HTERT RPE-1 (cell line): ENCODE measurements around the gene BTN1A1.
"Not testable (repeated sequence)": the region's sequence is repeated elsewhere in the genome, so short reads cannot be mapped to it uniquely, and the experiment has no call there.

Source experiments
- in situ Hi-C: fragments of 300-500 bp; cut with MboI; formaldehyde crosslinking; loops from 4 replicates; pipeline ENCODE4 v1.14.3; 2020; ENCODE audit warnings: low sequenced_read_pairs

BTN1A1 gene

DNA sequence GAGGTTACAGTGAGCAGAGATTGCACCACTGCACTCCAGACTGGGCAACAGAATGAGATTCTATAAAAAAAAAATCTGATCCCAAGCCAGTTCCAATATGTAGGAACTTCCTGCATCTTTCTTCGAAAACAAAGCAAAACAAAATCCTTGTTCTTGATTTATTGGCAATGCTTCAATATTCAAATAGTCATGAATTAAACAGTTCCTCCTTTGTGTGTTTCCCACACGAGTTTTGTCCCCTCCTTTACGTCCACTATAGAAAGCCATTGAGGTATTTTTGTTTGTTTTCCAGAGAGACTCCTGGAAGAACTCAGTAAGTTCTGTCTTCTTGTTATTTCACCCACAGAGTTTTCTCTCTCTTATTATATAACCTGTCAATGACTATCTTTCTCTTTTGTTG lies 7.6 kb downstream of the BTN1A1 start:
- in situ Hi-C loops: no loop called here

- in situ Hi-C loops: not testable (repeated sequence)
Measured at GRCh38 chr6:26511033-26511432, 10.9 kb downstream of the BTN1A1 start.

DNA sequence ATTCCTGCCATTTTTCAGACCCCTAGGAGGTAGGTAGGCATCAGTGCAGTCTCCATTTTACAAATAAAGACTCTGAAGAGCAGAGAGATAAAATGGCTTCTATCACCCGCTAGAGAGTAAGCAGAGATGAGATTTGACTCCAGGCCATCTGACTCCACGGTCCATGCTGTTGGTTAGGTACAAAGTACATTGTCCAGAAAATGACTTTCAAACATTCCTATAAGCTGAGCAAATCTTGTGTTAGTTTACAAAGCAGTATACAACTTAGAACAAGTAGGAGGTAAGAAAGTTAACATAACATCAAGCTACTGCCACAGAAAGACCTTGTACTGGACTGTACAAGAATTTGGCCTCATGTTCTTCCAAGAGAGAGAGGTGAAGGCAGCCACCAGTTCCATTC lies 14.9 kb downstream of the BTN1A1 start:
- in situ Hi-C loops: no loop called here

GRCh38 chr6:26516481-26517427 lies 16.7 kb downstream of the BTN1A1 start:
- in situ Hi-C loops: no loop called here

DNA sequence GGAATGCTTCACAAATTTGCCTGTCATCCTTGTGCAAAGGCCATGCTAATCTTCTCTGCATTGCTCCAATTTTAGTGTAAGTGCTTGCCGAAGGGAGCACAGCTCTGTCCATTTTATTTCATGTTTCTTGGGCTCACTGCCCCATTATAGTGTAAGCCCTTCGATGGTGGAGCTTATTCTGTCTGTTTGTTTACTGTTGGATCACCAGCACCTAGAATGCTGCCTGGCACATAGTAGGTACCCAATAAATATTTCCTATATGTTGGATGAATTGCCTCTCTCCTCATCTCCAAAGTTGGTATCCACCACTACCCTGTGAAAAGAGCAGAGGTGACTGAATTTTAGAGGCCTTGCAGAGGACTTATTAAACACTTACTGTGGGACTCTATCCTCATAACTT lies 19.3 kb downstream of the BTN1A1 start:
- in situ Hi-C loops: no loop called here

GRCh38 chr6:26520237-26520849 lies 20.2 kb downstream of the BTN1A1 start:
- in situ Hi-C loops: no loop called here

GRCh38 chr6:26520850-26521599 lies 20.9 kb downstream of the BTN1A1 start:
- in situ Hi-C loops: no loop called here

DNA sequence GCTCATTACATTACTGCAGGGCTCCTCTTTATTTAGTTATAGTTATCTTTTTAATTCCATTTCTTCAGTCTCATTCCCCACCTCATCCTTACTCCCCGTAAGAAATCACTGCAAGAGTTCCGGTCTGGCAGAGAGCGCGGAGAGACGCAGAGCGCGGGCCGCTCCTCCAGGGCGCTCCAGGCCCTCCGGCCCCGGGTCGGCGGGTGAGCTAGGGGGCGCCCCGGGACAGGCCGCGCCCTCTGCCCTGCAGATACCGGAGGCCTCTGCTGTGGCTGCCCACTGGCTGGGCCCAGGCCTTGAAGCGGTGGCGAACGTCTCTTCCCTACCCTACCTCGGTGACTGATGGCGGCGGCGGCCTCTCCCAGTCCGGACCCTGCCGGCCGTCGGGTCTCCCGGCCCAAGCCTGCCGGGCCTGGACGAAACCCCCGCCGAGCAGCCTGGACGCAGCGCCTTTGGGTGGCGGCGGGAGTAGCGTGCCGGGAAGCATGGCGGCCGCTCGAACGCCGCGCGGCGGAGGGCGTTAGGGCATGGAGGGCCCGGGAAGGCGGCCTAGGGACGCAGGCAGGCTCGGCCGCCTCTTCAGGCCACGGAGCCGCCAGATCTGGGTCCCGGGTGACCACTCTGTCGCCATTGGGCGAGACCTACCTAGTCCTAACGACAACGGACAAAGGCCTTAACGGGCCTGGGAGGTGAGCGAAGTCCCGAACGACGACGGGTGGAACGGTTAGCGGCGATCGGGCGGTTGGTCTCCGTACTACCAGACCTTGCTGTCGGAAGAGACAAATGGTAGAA lies 21.7 kb downstream of the BTN1A1 start:
- in situ Hi-C loops: no loop called here

DNA sequence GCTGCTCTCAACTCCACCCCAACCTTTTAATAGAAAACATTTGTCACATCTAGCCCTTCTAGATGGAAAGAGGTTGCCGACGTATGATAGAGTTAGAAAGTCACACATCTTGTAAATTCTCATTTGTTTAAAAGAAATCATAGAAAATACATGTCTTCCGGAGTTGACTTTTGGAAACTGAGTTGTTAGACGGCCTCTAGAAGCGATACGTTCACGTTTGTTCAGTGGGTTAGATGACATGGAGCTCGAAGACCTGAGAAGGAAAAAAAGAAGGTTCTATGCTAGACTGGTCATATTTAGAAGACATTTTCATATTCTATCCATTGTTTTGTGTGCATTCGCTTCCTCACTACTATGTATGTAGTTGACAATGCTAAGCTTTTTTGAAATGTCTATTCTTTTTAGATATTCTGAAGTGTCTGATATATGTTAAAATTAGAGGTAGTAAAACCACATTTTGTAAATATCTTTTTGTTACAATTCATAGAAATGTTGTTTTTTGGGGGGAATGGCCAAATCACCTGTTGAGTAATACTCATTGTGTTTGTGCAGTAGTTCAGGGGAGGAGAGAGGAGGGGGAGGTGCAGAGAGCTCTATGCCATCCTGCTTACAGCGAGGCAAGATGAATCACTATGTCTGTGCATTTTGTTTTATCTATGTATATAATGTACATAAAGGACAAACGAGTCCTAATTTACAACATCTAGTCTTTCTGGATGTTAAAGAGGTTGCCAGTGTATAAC lies 22.6 kb downstream of the BTN1A1 start:
- in situ Hi-C loops: not testable (repeated sequence)

- in situ Hi-C loops: not testable (repeated sequence)
Measured at GRCh38 chr6:26524314-26524713, 24.2 kb downstream of the BTN1A1 start.

DNA sequence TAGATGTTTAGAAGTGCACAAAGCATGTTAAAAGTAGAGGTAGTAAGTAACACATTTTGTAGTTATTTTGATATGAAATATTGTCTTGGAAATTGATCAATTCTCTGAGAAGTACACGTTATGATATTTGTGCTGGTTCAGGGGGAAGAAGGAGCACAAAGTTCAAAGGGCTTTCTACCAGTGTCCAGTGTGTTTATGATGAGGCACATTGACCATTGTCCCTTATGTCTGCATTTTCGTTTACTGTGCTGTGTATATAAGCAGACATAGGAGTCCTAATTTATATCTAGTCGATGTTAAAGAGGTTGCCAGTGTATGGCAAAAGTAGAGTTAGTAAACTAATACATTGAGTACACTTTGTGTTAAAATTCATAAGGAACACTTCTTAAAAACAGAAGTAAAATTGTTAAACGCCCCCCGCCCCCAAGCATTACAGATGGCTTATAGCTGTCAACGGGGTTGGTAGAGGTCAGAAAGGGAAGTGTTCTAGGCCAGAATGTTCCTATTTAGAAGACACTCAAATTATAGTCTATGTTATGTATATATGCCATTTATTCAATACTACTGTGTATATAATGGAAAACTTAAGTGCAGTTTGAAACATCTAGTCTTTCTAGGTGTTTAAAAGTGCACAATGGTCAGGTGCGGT lies 24.7 kb downstream of the BTN1A1 start:
- in situ Hi-C loops: loop anchor here (25.0 kb wide), 1 partner anchor 188 kb away; no protein-coding TSS in a partner anchor

GRCh38 chr6:26525838-26526237 lies 25.7 kb downstream of the BTN1A1 start:
- in situ Hi-C loops: loop anchor here (25.0 kb wide), 1 partner anchor 189 kb away; no protein-coding TSS in a partner anchor

DNA sequence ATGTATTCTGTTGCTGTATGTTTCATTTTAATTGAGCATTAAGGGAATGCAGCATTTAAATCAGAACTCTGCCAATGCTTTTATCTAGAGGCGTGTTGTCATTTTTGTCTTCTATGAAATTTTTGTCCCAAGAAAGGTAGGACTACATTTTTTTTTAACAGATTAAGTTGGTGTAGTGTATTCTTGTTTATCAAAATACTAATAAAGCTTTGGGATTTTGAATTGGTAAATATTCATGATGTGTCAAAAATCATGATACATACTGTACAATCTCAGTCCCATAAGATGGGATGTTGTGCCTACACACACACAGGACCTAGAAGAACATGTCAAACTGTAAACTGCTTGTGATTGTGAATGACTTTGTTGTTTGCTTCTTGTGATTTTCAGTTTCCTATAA lies 26.8 kb downstream of the BTN1A1 start:
- in situ Hi-C loops: loop anchor here (25.0 kb wide), 1 partner anchor 190 kb away; no protein-coding TSS in a partner anchor

DNA sequence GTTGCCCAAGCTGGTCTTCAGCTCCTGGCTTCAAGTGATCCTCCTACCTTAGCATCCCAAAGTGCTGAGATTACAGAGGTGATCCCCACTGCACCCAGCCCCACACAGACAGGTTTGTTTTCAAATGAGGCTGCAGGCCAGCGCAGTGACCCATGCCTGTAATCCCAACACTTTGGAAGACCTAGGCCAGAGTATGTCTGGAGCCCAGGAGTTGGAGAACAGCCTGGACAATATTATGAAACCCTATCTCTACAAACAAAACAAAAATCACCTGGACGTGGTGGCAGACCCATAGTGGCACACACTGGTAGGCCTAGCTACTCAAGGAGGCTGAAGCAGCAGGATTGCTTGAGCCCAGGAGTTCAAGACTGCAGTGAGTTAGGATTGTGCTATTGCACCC lies 30.1 kb downstream of the BTN1A1 start:
- in situ Hi-C loops: loop anchor here (25.0 kb wide), 1 partner anchor 193 kb away; no protein-coding TSS in a partner anchor

GRCh38 chr6:26531897-26532296 lies 31.8 kb downstream of the BTN1A1 start:
- in situ Hi-C loops: loop anchor here (25.0 kb wide), 1 partner anchor 195 kb away; no protein-coding TSS in a partner anchor

DNA sequence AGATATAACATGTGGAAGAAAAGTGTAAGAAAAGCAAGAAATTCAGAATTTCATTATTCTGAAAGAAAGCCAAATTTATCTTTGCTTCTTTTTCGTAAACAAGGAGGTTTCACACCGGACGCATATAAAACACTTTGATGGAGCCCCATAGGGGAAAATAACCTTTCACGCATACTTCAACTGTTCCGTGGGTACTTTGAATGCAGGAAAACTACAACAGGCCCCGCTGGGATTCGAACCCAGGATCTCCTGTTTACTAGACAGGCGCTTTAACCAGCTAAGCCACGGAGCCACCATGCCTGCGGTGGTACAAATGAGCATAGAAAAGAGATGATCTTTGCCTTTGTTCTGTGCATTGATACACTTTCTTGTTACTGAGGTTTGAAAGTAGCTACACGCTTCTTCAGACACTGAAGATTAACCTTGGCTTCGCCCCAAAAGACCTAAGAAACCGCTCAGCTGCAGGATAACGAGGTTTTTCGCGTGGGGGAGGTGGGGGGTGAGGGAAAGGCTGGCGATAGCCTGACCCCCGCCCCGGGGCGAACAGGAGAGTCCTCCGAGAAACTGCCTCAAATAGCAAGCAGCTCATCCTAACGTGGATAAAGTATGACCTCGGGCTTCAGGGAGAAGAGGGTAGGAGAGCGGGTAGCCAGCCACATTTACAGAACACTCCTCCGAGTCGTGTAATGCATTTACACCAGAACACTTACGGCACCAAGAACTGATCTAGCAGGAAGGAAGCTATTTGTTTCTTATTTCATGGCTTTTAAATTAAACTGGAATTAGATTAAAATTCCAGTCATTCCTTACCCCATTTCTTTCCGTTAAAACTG lies 32.8 kb downstream of the BTN1A1 start:
- in situ Hi-C loops: loop anchor here (25.0 kb wide), 1 partner anchor 196 kb away; no protein-coding TSS in a partner anchor

- in situ Hi-C loops: loop anchor here (25.0 kb wide), 1 partner anchor 196 kb away; no protein-coding TSS in a partner anchor
Measured at GRCh38 chr6:26533532-26533931, 33.4 kb downstream of the BTN1A1 start.
